Endothelial cell (in vitro differentiated cells): Measurements from ENCODE around the gene FTO. TPM values are rescaled to one million over a fixed set of nuclear protein-coding genes. Genes with fewer than 3 reads are reported as not detected.

Experiments used
- DNase-seq: peaks from one replicate; pipeline ENCODE4 v3.0.0; 2021; ENCODE audit warnings: low spot score
- H3K27ac Mint-ChIP-seq: one replicate; pipeline ENCODE4 v1.8.0; 2021; ENCODE audit warnings: mixed read lengths, inconsistent platforms; ENCODE audit not compliant: unreplicated experiment
- H3K27me3 Mint-ChIP-seq: one replicate; pipeline ENCODE4 v1.8.0; 2021; ENCODE audit warnings: mild to moderate bottlenecking, moderate library complexity, mixed read lengths, inconsistent platforms; ENCODE audit not compliant: unreplicated experiment
- H3K36me3 Mint-ChIP-seq: one replicate; pipeline ENCODE4 v1.8.0; 2021; ENCODE audit warnings: mild to moderate bottlenecking, low read depth, mixed read lengths, inconsistent platforms; ENCODE audit not compliant: unreplicated experiment
- H3K4me1 Mint-ChIP-seq: one replicate; pipeline ENCODE4 v1.8.0; 2021; ENCODE audit warnings: mild to moderate bottlenecking, mixed read lengths, inconsistent platforms; ENCODE audit not compliant: unreplicated experiment
- H3K4me3 Mint-ChIP-seq: one replicate; pipeline ENCODE4 v1.8.0; 2021; ENCODE audit warnings: mild to moderate bottlenecking, mixed read lengths, inconsistent platforms; ENCODE audit not compliant: unreplicated experiment
- H3K9me3 Mint-ChIP-seq: one replicate; pipeline ENCODE4 v1.8.0; 2021; ENCODE audit warnings: mixed read lengths, inconsistent platforms; ENCODE audit not compliant: unreplicated experiment
- total RNA-seq: library from RNA; stranded (reverse); fragmentation: NEBNext Ultra II Directional; extraction: Animal tissue kit (Norgen Biotek cat#: 25700); gene quantifications from one replicate; pipeline ENCODE4 v1.2.1, GENCODE V29; 2021; ENCODE audit not compliant: unreplicated experiment
- TF ChIP-seq, protein P1 (sequence below): fragments of 200-600 bp; sonication (generic); IDR thresholded peaks from one replicate; pipeline ENCODE4 v1.5.0; 2021; ENCODE audit warnings: antibody characterized with exemption; ENCODE audit not compliant: unreplicated experiment

Gene FTO
- total RNA-seq, 1 donor from 2014 or later, result 83.8 TPM

- TF ChIP-seq, protein P1, sequence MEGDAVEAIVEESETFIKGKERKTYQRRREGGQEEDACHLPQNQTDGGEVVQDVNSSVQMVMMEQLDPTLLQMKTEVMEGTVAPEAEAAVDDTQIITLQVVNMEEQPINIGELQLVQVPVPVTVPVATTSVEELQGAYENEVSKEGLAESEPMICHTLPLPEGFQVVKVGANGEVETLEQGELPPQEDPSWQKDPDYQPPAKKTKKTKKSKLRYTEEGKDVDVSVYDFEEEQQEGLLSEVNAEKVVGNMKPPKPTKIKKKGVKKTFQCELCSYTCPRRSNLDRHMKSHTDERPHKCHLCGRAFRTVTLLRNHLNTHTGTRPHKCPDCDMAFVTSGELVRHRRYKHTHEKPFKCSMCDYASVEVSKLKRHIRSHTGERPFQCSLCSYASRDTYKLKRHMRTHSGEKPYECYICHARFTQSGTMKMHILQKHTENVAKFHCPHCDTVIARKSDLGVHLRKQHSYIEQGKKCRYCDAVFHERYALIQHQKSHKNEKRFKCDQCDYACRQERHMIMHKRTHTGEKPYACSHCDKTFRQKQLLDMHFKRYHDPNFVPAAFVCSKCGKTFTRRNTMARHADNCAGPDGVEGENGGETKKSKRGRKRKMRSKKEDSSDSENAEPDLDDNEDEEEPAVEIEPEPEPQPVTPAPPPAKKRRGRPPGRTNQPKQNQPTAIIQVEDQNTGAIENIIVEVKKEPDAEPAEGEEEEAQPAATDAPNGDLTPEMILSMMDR, result no peak
- no peak overlapping the region for H3K27ac Mint-ChIP-seq
- no peaks in the 10 kb centered on the region for H3K9me3 Mint-ChIP-seq
These were observed 369.4 kb downstream of the FTO start for GRCh38 chr16:54073356-54073755.

DNA sequence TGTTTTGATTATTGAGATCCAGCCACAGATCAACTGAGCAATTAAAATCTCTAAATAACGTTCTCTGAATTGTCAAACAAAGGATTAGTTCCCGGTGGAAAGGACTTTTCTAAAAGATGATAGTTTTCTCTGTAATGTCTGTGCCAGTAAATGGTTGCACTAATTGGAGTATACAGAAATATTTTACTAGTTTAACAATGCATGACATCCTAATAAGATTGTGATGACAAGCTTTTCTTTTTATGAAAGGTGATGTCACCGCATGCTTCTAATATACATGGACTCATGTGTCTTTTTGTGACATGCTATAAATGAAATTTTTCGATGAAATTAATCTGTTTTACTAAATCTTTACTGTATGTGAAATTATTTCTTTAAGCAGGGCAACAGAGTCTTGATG, 371.5 kb downstream of the FTO start:
- DNase-seq, result no peak
- H3K9me3 Mint-ChIP-seq, result no peaks in the 10 kb centered on the region
- TF ChIP-seq, protein P1, result no peak
- H3K4me3 Mint-ChIP-seq, result no peak overlapping the region
- no peak overlapping the region for H3K27ac Mint-ChIP-seq
- no peaks in the 10 kb centered on the region for H3K27me3 Mint-ChIP-seq
- peaks cover 12% of the 10 kb centered on the region for H3K4me1 Mint-ChIP-seq
- H3K36me3 Mint-ChIP-seq, result no peaks in the 10 kb centered on the region

More at GRCh38 chr16:54073356-54073755, 369.4 kb downstream of the FTO start:
- Mint-ChIP-seq H3K27me3 (no peaks in the 10 kb centered on the region), H3K4me3 (no peak overlapping the region), H3K4me1 (peaks cover 12% of the 10 kb centered on the region), H3K36me3 (no peaks in the 10 kb centered on the region)
- no peak for DNase-seq

- TF ChIP-seq, protein P1, result no peak
- no peaks in the 10 kb centered on the region for H3K36me3 Mint-ChIP-seq
- peaks cover 12% of the 10 kb centered on the region for H3K4me1 Mint-ChIP-seq
- DNase-seq, result no peak
- H3K27ac Mint-ChIP-seq, result no peak overlapping the region
- H3K4me3 Mint-ChIP-seq, result no peak overlapping the region
- no peaks in the 10 kb centered on the region for H3K27me3 Mint-ChIP-seq
- H3K9me3 Mint-ChIP-seq, result no peaks in the 10 kb centered on the region
These were observed 372.1 kb downstream of the FTO start for GRCh38 chr16:54076006-54076504.

DNA sequence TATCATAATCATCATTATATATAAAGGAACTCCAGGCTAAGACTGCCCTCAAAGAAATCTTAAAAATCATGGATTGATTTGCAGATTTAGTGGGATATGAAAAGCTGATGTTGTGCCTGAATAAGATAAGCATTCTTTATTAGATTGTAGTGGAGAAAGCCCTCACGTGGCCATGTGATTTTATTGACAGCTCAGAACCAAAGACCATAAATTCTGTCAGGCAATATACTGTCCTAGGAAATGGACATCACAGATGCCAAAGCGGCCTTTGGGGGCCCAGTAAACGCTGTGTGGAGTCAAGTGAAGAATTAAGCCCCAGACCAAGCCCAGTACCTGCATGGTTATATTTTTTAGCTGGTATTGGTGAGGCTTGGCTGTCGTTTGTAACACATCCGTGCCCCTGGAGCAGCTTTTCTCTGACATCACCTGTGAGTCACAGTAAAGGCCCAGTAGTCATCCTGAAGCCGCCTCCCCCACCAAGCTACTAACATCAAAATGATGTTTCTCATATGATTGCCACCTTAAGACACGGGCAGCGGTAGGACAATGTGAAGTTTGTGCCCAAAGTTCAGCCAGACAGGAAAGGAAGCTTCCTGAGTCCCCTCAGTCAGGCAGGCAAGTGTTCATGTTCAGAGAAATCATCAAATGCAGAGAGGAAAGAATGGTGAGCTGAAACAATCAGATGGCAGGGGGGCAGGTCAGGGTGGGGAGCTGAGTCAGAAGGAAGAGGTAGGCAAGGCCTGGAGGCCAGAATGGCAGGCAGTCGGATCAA, 373.3 kb downstream of the FTO start:
- Mint-ChIP-seq H3K4me3 (no peak overlapping the region), H3K9me3 (no peaks in the 10 kb centered on the region), H3K4me1 (peaks cover 12% of the 10 kb centered on the region), H3K27me3 (no peaks in the 10 kb centered on the region), H3K27ac (peak overlapping the region; percentile 3), H3K36me3 (no peaks in the 10 kb centered on the region)
- peak; percentile 10 for DNase-seq
- TF ChIP-seq, protein P1, result no peak

- H3K36me3 Mint-ChIP-seq, result no peaks in the 10 kb centered on the region
- no peak for DNase-seq
- peaks cover 12% of the 10 kb centered on the region for H3K4me1 Mint-ChIP-seq
- H3K27me3 Mint-ChIP-seq, result no peaks in the 10 kb centered on the region
- H3K4me3 Mint-ChIP-seq, result no peak overlapping the region
- TF ChIP-seq, protein P1, result no peak
- H3K27ac Mint-ChIP-seq, result no peak overlapping the region
- H3K9me3 Mint-ChIP-seq, result no peaks in the 10 kb centered on the region
These were observed 376.6 kb downstream of the FTO start for GRCh38 chr16:54080524-54081008.
